Duodenal mucosa (tissue), 2 donors: Measurements from ENCODE around the gene CNN2.

Experiments used
- H3K27ac ChIP-seq: one replicate; pipeline ENCODE4 v1.7.0; 2013; ENCODE audit warnings: low read depth, low read length
- H3K27me3 ChIP-seq, 2 donors: one replicate each; pipeline ENCODE4 v1.7.0; 2013; ENCODE audit warnings: low read length in 2 of 2, control low read depth in 1 of 2; ENCODE audit not compliant: insufficient read depth in 2 of 2, control insufficient read depth in 1 of 2
- H3K36me3 ChIP-seq, 2 donors: one replicate each; pipeline ENCODE4 v1.7.0; 2013; ENCODE audit warnings: low read length in 2 of 2, control low read depth in 1 of 2; ENCODE audit not compliant: insufficient read depth in 2 of 2, control insufficient read depth in 1 of 2
- H3K4me1 ChIP-seq, 2 donors: one replicate each; pipeline ENCODE4 v1.7.0; 2013; ENCODE audit warnings: low read length in 2 of 2, control low read depth in 1 of 2; ENCODE audit not compliant: insufficient read depth in 2 of 2, control insufficient read depth in 1 of 2
- H3K4me3 ChIP-seq, 2 donors: one replicate each; pipeline ENCODE4 v1.7.0; 2013; ENCODE audit warnings: low read length in 2 of 2, low read depth in 1 of 2
- H3K9ac ChIP-seq, 2 donors: one replicate each; pipeline ENCODE4 v1.7.0; 2013; ENCODE audit warnings: low read length in 2 of 2, low read depth in 1 of 2
- H3K9me3 ChIP-seq, 2 donors: one replicate each; pipeline ENCODE4 v1.7.0; 2013; ENCODE audit warnings: low read length in 2 of 2, control low read depth in 1 of 2; ENCODE audit not compliant: control insufficient read depth in 1 of 2

Gene CNN2

GRCh38 chr19:1028062-1028926, 1.9 kb downstream of the CNN2 start:
- peak overlapping the region; percentile 59 to 66 for H3K9ac ChIP-seq
- H3K4me1 ChIP-seq: peaks cover 0 to 32% of the 10 kb centered on the region in 2 donors
- no peaks in the 10 kb centered on the region for H3K9me3 ChIP-seq

DNA sequence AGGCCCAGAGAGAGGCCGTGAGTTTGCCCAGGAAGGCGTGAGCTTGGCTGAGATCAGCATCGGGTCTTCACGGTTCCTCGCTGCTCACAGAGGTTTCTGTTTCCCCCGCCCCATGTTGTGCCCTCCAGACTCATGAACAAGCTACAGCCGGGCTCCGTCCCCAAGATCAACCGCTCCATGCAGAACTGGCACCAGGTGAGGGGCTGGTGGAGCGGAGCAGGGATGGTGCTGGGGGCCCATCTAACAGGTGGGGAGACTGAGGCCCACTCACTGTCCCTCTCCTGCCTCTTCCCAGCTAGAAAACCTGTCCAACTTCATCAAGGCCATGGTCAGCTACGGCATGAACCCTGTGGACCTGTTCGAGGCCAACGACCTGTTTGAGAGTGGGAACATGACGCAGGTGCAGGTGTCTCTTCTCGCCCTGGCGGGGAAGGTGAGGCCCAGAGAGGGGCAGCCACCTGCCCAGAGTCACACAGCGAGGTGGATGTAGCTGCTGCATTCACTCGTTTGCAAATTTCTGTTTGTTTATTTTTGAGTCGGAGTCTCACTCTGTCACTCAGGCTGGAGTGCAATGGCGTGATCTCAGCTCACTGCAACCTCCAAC, 6.0 kb downstream of the CNN2 start:
- Histone ChIP-seq H3K9ac (no peak overlapping the region), H3K9me3 (no peaks in the 10 kb centered on the region), H3K4me3 (no peak overlapping the region), H3K4me1 (peaks cover 0 to 23% of the 10 kb centered on the region in 2 donors), H3K27me3 (no peaks in the 10 kb centered on the region), H3K36me3 (peaks cover 0 to 20% of the 10 kb centered on the region in 2 donors), H3K27ac (no peak overlapping the region)

More at GRCh38 chr19:1028062-1028926, 1.9 kb downstream of the CNN2 start:
- Histone ChIP-seq H3K4me3 (peak overlapping the region; percentile 72 to 78), H3K36me3 (peaks cover 0 to 13% of the 10 kb centered on the region in 2 donors), H3K27me3 (no peaks in the 10 kb centered on the region), H3K27ac (peak overlapping the region; percentile 80)

DNA sequence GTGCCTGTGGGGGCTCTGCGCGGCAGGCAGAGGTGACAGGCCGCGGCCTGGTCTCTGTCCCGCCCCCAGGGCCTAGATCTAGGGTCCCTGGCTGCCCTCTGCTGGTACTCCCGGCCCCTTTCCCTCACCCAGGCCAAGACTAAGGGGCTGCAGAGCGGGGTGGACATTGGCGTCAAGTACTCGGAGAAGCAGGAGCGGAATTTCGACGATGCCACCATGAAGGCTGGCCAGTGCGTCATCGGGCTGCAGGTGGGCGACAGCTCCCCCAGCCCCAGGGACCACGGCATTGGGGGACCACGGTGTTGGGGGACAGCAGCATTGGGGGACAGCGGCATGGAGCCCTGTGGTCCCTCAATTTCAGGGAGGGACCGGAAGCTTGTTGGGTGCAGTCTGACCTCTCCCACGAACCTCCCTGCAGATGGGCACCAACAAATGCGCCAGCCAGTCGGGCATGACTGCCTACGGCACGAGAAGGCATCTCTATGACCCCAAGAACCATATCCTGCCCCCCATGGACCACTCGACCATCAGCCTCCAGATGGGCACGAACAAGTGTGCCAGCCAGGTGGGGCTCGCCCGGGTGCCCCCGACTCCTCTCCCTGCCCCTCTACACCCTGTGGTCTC, 9.7 kb downstream of the CNN2 start:
- H3K9ac ChIP-seq: no peak overlapping the region
- H3K27me3 ChIP-seq: no peaks in the 10 kb centered on the region
- H3K4me1 ChIP-seq: peaks cover 15 to 35% of the 10 kb centered on the region in 2 donors
- H3K9me3 ChIP-seq: no peaks in the 10 kb centered on the region
- no peak overlapping the region for H3K27ac ChIP-seq
- H3K36me3 ChIP-seq: peaks cover 0 to 17% of the 10 kb centered on the region in 2 donors
- no peak overlapping the region for H3K4me3 ChIP-seq

- Histone ChIP-seq H3K4me1 (peaks cover 24 to 50% of the 10 kb centered on the region in 2 donors), H3K27me3 (no peaks in the 10 kb centered on the region), H3K27ac (no peak overlapping the region), H3K9me3 (no peaks in the 10 kb centered on the region), H3K9ac (peak overlapping the region in 1 of 2 donors; percentile 25), H3K4me3 (no peak overlapping the region), H3K36me3 (peaks cover 0 to 11% of the 10 kb centered on the region in 2 donors)
These were observed 11.2 kb downstream of the CNN2 start for GRCh38 chr19:1037621-1038064.

DNA sequence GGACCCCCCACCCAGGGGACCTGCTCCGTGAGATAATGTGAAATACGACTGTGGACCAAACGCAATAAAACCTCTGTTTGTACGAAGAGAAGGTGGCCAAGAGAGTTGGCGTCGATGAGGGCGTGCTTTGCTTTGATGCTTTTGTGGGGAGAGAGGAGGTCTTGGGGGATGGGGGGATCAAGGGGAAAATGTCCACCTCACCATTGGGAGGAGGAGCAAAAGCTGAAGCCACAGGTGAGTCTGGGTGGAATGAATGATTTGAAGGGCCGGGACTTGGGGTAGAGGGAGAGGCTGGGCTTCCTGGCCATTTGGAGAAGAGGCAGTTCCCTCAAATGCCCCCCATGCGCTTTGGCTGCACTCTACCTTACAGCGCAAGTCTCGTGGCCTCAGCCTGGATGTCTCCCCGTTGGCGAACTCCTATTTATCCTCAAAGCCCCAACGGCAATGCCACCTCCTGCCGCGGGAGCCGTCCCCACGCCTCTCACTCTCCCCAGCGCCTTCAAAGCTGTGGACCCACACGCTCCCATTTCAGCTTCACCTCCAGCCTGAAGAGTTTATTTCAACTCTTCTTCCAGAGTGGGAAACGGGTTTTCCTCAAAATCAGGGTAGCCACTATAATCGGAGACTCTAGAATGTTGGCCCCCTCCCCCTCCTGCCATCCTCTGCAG, 12.7 kb downstream of the CNN2 start:
- H3K27ac ChIP-seq: no peak overlapping the region
- no peaks in the 10 kb centered on the region for H3K27me3 ChIP-seq
- H3K9ac ChIP-seq: no peak overlapping the region
- H3K36me3 ChIP-seq: peaks cover 0 to 5% of the 10 kb centered on the region in 2 donors
- H3K4me1 ChIP-seq: peaks cover 27 to 55% of the 10 kb centered on the region in 2 donors
- H3K9me3 ChIP-seq: no peaks in the 10 kb centered on the region
- peak overlapping the region; percentile 10 to 81 for H3K4me3 ChIP-seq

DNA sequence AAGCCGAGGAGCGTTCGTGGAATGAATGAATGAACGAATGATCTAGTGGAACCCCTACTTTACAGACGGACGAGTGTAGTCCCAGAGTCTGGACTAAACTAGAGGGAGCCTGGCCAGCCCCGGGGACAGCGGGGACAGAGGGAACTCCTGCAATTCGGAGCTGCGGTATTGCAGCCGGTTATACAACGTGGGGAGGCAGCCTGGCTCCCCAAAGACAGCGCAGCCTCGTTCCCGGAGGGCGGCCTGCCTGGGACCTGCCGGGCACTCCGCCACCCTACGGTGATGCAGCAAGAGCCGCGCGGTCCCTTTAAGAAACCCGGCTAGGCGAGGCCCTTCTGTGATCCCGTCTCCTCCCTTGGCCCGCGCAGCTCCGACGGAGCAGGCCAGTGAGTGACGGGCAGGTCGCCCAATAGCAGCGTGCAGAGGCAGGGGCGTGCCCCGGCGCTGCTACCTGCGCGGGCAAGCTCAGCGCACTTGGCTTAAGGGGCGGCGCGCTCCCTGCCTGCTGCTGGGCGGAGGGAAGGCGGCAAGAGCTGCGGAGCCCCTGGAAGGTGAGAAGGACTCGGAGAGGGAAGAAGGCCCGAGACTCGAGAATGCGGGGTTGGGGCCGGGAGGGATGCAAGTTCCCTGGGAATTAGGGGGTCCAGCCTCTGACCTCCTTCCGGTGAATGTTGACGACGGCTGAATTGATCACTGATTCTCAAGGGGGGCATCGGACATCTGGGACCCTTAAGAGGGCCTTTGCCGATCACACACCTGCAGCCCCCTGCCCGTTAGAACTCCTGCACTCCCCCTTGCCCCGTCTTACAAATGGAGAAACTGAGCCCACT, 13.5 kb downstream of the CNN2 start, which contains the start of gene ABCA7:
Gene ABCA7, plus strand, starts transcription at position 462 of the 830 bp plus-strand sequence. CDS start 1,255 bp downstream, outside the sequence.
- Histone ChIP-seq H3K4me3 (peak within 1 kb of the TSS; percentile 71 to 81), H3K9me3 (no peaks in the 10 kb centered on the region), H3K27ac (no peak within 1 kb of the TSS), H3K27me3 (no peaks in the 10 kb centered on the region), H3K4me1 (peaks cover 27 to 55% of the 10 kb centered on the region in 2 donors), H3K36me3 (peaks cover 0 to 5% of the 10 kb centered on the region in 2 donors), H3K9ac (peak within 1 kb of the TSS; percentile 69 to 73)

DNA sequence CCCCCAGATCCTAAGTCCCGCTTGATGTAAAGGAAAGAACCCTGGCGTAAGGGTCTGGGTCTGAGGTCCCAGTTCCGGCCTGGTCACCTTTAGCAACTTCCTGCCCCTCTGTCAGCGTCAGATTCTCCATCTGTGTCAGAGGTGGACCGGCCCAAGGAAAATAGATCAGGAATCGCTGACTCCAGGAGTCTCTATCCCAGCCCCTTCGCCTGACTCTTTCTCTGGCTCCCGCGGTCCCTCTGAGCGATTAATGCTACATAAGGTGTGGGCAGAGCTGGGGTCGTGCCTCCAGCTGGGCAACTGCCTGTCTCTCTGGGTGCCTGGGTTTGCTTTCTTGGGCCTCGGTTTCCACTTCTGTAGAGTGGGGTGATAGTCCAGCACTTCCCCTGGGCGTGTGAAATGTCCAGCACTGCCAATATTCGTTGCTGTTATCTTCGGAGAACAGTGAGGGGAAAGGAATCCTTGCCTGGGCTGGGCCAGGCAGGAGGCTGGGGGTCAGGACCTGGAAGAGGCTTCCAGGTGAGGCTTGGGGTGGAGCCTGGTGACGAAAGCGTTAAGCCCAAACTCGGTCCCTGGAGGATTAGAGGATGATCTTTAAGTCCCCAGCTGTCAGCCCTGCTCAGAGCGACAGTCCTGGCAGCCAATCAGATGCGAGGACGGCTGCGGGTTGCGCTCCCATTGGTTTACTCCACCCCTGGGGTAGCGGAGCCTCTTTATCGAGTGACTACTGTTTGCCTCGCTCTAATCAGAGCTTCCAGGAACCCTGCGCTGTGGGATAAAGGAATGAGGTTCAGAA, 14.3 kb downstream of the CNN2 start:
- H3K4me3 ChIP-seq: peak overlapping the region; percentile 71 to 81
- peak overlapping the region; percentile 69 to 73 for H3K9ac ChIP-seq
- H3K36me3 ChIP-seq: peaks cover 0 to 5% of the 10 kb centered on the region in 2 donors
- H3K4me1 ChIP-seq: peaks cover 27 to 55% of the 10 kb centered on the region in 2 donors
- no peaks in the 10 kb centered on the region for H3K9me3 ChIP-seq
- H3K27ac ChIP-seq: no peak overlapping the region
- no peaks in the 10 kb centered on the region for H3K27me3 ChIP-seq

GRCh38 chr19:1041272-1041834, 14.9 kb downstream of the CNN2 start:
- Histone ChIP-seq H3K9me3 (no peaks in the 10 kb centered on the region), H3K4me3 (peak overlapping the region; percentile 71 to 81), H3K9ac (peak overlapping the region; percentile 67 to 73), H3K27ac (no peak overlapping the region), H3K36me3 (peaks cover 0 to under 1% of the 10 kb centered on the region in 2 donors), H3K27me3 (no peaks in the 10 kb centered on the region), H3K4me1 (peaks cover 27 to 55% of the 10 kb centered on the region in 2 donors)
